NCI-H526 treated with DMSO at 0.1 percent for 48 hours (cell line): ENCODE measurements around the gene TLE1.
"Not testable (repeated sequence)": the region's sequence is repeated elsewhere in the genome, so short reads cannot be mapped to it uniquely, and the experiment has no call there.

Source experiments
- DNase-seq: peaks from one replicate; lab custom pipeline; 2025; lab: John Stamatoyannopoulos, UW

TLE1 gene

GRCh38 chr9:81622471-81623255 lies 66.7 kb downstream of the TLE1 start:
- no peak for DNase-seq

- no peak for DNase-seq
These were observed 67.5 kb downstream of the TLE1 start for GRCh38 chr9:81621785-81622259.

- DNase-seq: no peak
These were observed 68.2 kb downstream of the TLE1 start for GRCh38 chr9:81621118-81621517.

- no peak for DNase-seq
These were observed 69.4 kb downstream of the TLE1 start for GRCh38 chr9:81620002-81620390.

- no peak for DNase-seq
These were observed 69.9 kb downstream of the TLE1 start for GRCh38 chr9:81619353-81620001.

GRCh38 chr9:81618923-81619322 lies 70.4 kb downstream of the TLE1 start:
- no peak for DNase-seq

- DNase-seq: no peak
These were observed 73.2 kb downstream of the TLE1 start for GRCh38 chr9:81616141-81616540.

- no peak for DNase-seq
These were observed 75.0 kb downstream of the TLE1 start for GRCh38 chr9:81614335-81614734.

GRCh38 chr9:81613002-81613812 lies 76.1 kb downstream of the TLE1 start:
- peak; percentile 5 for DNase-seq

- DNase-seq: no peak
These were observed 77.7 kb downstream of the TLE1 start for GRCh38 chr9:81611664-81612063.

- DNase-seq: no peak
These were observed 78.6 kb downstream of the TLE1 start for GRCh38 chr9:81610740-81611107.

GRCh38 chr9:81609782-81610739 lies 79.3 kb downstream of the TLE1 start:
- DNase-seq: no peak

GRCh38 chr9:81608289-81608657 lies 81.1 kb downstream of the TLE1 start:
- DNase-seq: no peak

- DNase-seq: no peak
These were observed 81.6 kb downstream of the TLE1 start for GRCh38 chr9:81607593-81608288.

- DNase-seq: not testable (repeated sequence)
These were observed 83.1 kb downstream of the TLE1 start for GRCh38 chr9:81606261-81606660.

GRCh38 chr9:81605170-81605670 lies 84.1 kb downstream of the TLE1 start:
- no peak for DNase-seq

- no peak for DNase-seq
These were observed 84.8 kb downstream of the TLE1 start for GRCh38 chr9:81604306-81605169.

GRCh38 chr9:81602887-81603680 lies 86.3 kb downstream of the TLE1 start:
- no peak for DNase-seq
